ENCODE results near the gene ANK2. TPM values are rescaled to one million over a fixed set of nuclear protein-coding genes. Genes with fewer than 3 reads are reported as not detected.
A peak's percentile ranks its signal among the peaks of the same experiment; 100 is the strongest.

The ANK2 gene
- total RNA-seq, 2 experiments from 2014 or later: 2.7 to 3.0 TPM

DNA sequence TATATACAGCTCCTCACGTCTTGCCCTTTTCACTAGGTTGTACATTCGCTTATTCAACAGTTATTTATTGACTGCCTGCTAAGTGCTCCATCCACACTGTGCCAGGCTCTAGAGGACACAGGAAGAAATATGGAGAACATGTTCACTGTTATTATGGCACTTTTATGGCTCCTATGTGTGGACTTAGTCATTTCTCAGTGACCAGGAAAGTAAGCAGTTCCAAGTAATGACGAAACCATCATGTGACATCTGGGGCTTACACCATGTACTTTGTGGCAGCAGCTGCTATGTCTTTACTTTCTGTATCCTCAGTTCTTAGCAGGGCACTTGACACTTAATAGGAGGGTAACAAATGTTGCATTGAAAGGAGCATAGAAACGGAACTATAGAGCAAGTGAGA lies 278.0 kb downstream of the ANK2 start:
- intact Hi-C loops (cut with micrococcal nuclease): no loop called here

DNA sequence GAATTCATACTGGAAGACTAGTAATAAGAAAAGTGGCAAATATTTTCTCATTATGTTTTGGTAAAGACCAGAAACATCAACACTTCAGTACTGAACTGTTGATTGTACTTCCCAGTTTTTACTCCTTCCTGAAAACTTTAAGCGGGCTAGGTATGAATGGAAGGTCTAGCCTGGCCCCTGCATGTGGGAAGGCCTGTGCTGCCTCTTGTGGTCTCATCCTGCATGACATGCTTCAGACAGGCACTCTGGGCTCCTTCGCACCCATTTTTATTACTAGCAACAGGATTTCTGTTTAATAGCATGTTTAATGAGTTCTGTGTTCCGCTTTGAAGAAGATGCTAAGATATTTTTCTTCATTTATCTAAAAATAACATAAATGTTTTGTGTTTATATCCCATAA lies 279.1 kb downstream of the ANK2 start:
- H3K4me3 Mint-ChIP-seq: no peak overlapping the region
- intact Hi-C loops (cut with micrococcal nuclease): loop anchor here (1.0 kb wide), 1 partner anchor 50 kb away; no protein-coding TSS in a partner anchor
- peak; percentile 13 for DNase-seq
- H3K9me3 Mint-ChIP-seq: no peaks in the 10 kb centered on the region
- H3K27me3 Mint-ChIP-seq (ENCODE audit: low read depth): peaks cover 6% of the 10 kb centered on the region
- CTCF ChIA-PET: no interaction called here
- H3K4me1 Mint-ChIP-seq (ENCODE audit: low read depth): no peaks in the 10 kb centered on the region
- no peaks in the 10 kb centered on the region for H3K36me3 Mint-ChIP-seq (ENCODE audit: low read depth)
- no peak overlapping the region for H3K27ac Mint-ChIP-seq

More for the DNA sequence above, 278.0 kb downstream of the ANK2 start:
- no peaks in the 10 kb centered on the region for H3K4me1 Mint-ChIP-seq (ENCODE audit: low read depth)
- CTCF ChIA-PET: interaction anchor here (0.6 to 1.0 kb wide), 2 partner anchors 36 to 496 kb away, joined by 3 read pairs; no protein-coding TSS in a partner anchor
- H3K27me3 Mint-ChIP-seq (ENCODE audit: low read depth): peaks cover 6% of the 10 kb centered on the region
- no peaks in the 10 kb centered on the region for H3K36me3 Mint-ChIP-seq (ENCODE audit: low read depth)
- H3K4me3 Mint-ChIP-seq: no peak overlapping the region
- DNase-seq: no peak
- H3K9me3 Mint-ChIP-seq: no peaks in the 10 kb centered on the region
- H3K27ac Mint-ChIP-seq: no peak overlapping the region

DNA sequence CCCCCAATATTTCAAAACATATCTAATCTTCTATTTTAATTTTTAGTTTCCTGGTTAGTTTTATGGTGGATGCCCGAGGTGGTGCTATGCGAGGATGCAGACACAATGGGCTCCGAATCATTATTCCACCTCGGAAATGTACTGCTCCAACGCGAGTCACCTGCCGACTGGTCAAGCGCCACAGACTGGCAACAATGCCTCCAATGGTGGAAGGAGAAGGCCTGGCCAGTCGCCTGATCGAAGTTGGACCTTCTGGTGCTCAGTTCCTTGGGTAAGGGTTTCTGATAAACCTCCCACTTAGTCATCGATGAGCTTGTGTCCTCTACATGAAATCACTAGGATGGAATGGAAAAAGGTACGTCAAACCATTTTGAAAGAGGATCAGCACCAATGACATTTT lies 280.7 kb downstream of the ANK2 start:
- Mint-ChIP-seq H3K9me3 (no peaks in the 10 kb centered on the region), H3K36me3 (ENCODE audit: low read depth) (no peaks in the 10 kb centered on the region), H3K4me1 (ENCODE audit: low read depth) (no peaks in the 10 kb centered on the region), H3K27me3 (ENCODE audit: low read depth) (peaks cover 4% of the 10 kb centered on the region), H3K27ac (no peak overlapping the region), H3K4me3 (no peak overlapping the region)
- DNase-seq: no peak
- CTCF ChIA-PET: no interaction called here
- intact Hi-C loops (cut with micrococcal nuclease): no loop called here

DNA sequence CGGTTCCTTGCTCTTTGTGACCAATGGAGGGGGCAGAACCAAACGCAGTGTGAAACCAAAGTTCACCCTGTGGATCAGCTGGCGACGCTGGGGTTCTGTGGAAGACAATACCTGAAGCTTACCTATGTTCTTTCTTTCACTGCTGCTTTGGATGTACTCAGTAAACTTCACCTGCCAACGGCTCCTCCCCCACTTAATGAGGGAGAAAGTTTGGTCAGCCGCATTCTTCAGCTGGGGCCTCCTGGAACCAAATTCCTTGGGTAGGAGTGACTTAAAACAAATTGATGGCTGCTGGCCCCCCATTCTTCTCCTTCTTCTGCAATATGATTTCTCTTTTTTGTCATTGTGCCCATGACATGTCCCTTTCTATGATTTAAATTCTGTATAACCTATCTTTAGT lies 282.4 kb downstream of the ANK2 start:
- no peaks in the 10 kb centered on the region for H3K36me3 Mint-ChIP-seq (ENCODE audit: low read depth)
- peaks cover 7% of the 10 kb centered on the region for H3K27me3 Mint-ChIP-seq (ENCODE audit: low read depth)
- no peak for DNase-seq
- no peaks in the 10 kb centered on the region for H3K9me3 Mint-ChIP-seq
- intact Hi-C loops (cut with micrococcal nuclease): no loop called here
- no peak overlapping the region for H3K4me3 Mint-ChIP-seq
- CTCF ChIA-PET: no interaction called here
- no peaks in the 10 kb centered on the region for H3K4me1 Mint-ChIP-seq (ENCODE audit: low read depth)
- H3K27ac Mint-ChIP-seq: no peak overlapping the region

DNA sequence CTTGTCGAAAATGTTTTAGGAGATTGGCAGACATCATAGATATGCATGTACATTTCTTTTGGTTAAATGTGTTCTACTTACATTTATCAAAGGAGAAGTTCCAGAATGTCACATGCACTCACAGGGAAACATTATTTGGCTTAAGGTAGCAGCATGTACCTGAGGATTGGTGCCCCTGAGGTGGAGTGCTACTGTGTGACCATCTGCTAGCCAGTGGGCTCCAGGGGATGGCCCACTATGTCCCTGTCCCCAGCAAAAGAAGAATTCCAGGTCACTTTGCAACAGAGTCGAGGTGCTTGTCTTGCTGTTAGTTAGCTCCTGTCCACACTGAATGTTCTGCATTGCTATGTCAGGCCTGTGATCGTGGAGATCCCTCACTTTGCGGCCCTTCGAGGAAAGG lies 283.2 kb downstream of the ANK2 start:
- no peaks in the 10 kb centered on the region for H3K9me3 Mint-ChIP-seq
- CTCF ChIA-PET: interaction anchor here (1.7 kb wide), 1 partner anchor 21 kb away, joined by 3 read pairs; no protein-coding TSS in a partner anchor
- no peak overlapping the region for H3K27ac Mint-ChIP-seq
- H3K27me3 Mint-ChIP-seq (ENCODE audit: low read depth): peaks cover 7% of the 10 kb centered on the region
- intact Hi-C loops (cut with micrococcal nuclease): no loop called here
- H3K4me3 Mint-ChIP-seq: no peak overlapping the region
- DNase-seq: no peak
- H3K4me1 Mint-ChIP-seq (ENCODE audit: low read depth): no peaks in the 10 kb centered on the region
- H3K36me3 Mint-ChIP-seq (ENCODE audit: low read depth): no peaks in the 10 kb centered on the region

DNA sequence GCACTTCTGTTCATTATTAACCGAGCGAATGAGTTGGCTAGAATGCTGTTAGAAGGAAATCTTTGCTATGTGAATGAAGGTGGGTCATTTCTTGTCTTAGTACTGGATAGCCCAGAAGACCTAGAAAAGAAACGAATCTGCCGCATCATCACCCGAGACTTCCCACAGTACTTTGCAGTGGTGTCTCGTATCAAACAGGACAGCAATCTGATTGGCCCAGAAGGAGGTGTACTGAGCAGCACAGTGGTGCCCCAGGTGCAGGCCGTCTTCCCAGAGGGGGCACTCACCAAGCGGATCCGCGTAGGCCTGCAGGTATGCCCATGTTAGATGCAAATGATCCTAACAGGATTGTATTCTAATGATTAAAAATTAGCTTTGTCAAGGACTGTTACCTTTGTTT lies 286.3 kb downstream of the ANK2 start:
- H3K9me3 Mint-ChIP-seq: no peaks in the 10 kb centered on the region
- H3K36me3 Mint-ChIP-seq (ENCODE audit: low read depth): no peaks in the 10 kb centered on the region
- CTCF ChIA-PET: no interaction called here
- H3K4me1 Mint-ChIP-seq (ENCODE audit: low read depth): no peaks in the 10 kb centered on the region
- H3K4me3 Mint-ChIP-seq: no peak overlapping the region
- no peak overlapping the region for H3K27ac Mint-ChIP-seq
- DNase-seq: no peak
- intact Hi-C loops (cut with micrococcal nuclease): no loop called here
- peaks cover 15% of the 10 kb centered on the region for H3K27me3 Mint-ChIP-seq (ENCODE audit: low read depth)

DNA sequence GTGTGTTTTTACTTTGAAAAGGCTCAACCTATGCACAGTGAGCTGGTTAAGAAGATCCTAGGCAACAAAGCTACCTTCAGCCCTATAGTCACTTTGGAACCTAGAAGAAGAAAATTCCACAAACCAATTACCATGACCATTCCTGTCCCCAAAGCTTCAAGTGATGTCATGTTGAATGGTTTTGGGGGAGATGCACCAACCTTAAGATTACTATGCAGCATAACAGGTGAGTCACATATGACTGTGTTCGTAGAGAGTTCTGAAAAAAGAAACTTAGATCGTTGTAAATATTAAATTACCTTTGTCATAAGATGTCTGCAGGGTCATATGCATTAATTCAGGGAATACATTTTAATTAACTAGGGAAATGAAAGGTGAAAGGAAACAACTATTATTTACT lies 287.1 kb downstream of the ANK2 start:
- no peaks in the 10 kb centered on the region for H3K36me3 Mint-ChIP-seq (ENCODE audit: low read depth)
- CTCF ChIA-PET: no interaction called here

DNA sequence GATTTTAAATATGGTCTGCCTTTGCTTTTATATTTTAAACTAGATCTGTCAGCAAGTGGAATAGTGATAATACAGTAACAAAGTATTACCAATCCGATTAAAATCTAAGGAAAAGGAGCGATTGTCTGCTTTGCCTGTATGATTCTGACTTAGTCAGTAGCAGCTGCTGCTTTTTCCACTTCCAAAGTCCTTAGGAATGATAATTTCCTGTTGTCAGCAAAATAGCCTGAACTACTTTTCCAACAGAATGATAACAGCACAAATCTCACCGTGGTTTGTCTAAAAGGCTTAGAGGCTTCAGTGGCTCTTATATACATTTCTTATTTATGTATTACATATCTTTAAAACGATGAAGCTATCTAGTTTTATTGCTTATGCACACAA lies 290.0 kb downstream of the ANK2 start:
- CTCF ChIA-PET: no interaction called here
- Mint-ChIP-seq H3K4me1 (ENCODE audit: low read depth) (no peaks in the 10 kb centered on the region), H3K36me3 (ENCODE audit: low read depth) (no peaks in the 10 kb centered on the region), H3K4me3 (no peak overlapping the region), H3K27ac (no peak overlapping the region), H3K27me3 (ENCODE audit: low read depth) (peaks cover 23% of the 10 kb centered on the region), H3K9me3 (no peaks in the 10 kb centered on the region)
- intact Hi-C loops (cut with micrococcal nuclease): no loop called here
- DNase-seq: no peak

More for the DNA sequence above, 287.1 kb downstream of the ANK2 start:
- H3K27me3 Mint-ChIP-seq (ENCODE audit: low read depth): peaks cover 18% of the 10 kb centered on the region
- no peak for DNase-seq
- H3K27ac Mint-ChIP-seq: no peak overlapping the region
- intact Hi-C loops (cut with micrococcal nuclease): no loop called here
- no peak overlapping the region for H3K4me3 Mint-ChIP-seq
- no peaks in the 10 kb centered on the region for H3K9me3 Mint-ChIP-seq
- no peaks in the 10 kb centered on the region for H3K4me1 Mint-ChIP-seq (ENCODE audit: low read depth)

DNA sequence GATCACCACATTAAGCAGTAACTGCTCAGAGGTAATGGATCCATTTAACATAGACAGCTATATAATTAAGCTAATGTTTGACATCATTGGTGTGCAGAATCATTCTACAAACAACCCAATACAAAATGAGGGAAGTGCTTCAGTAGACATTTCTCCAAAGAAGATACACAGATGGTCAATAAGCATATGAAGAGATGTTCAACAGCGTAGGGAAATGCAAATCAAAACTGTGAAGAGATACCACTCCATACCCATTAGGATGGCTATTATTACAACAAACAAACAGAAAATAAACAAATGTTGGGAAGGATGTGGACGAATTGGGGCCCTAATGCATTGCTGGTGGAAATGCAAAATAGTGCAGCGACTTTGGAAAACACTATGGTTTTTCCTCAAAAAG lies 294.6 kb downstream of the ANK2 start:
- H3K9me3 Mint-ChIP-seq: no peaks in the 10 kb centered on the region
- no peak overlapping the region for H3K27ac Mint-ChIP-seq
- peaks cover 20% of the 10 kb centered on the region for H3K27me3 Mint-ChIP-seq (ENCODE audit: low read depth)
- H3K4me3 Mint-ChIP-seq: no peak overlapping the region
- H3K36me3 Mint-ChIP-seq (ENCODE audit: low read depth): no peaks in the 10 kb centered on the region
- CTCF ChIA-PET: interaction anchor here (0.8 kb wide), 1 partner anchor 11 kb away, joined by 3 read pairs; no protein-coding TSS in a partner anchor
- H3K4me1 Mint-ChIP-seq (ENCODE audit: low read depth): no peaks in the 10 kb centered on the region
- intact Hi-C loops (cut with micrococcal nuclease): no loop called here
- no peak for DNase-seq

DNA sequence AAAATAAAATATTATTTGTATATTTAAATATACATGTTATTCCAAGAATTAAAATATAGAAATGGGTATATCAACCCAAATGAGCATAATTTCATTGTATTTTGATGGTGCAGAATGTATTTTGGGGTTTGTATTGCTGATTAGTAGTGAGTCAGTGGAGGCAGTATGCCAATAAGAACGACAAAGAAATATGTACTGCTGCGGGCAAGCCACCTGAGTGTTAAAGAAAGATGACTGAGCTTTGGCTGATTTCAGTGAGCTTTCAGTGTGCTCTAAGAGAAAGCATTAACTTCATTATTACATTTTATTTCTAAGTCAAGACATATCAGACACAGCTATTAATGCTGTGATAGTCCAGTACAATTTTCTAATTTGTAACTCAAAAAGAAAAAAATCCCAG lies 297.8 kb downstream of the ANK2 start:
- no peaks in the 10 kb centered on the region for H3K4me1 Mint-ChIP-seq (ENCODE audit: low read depth)
- H3K9me3 Mint-ChIP-seq: no peaks in the 10 kb centered on the region
- intact Hi-C loops (cut with micrococcal nuclease): no loop called here
- no peaks in the 10 kb centered on the region for H3K36me3 Mint-ChIP-seq (ENCODE audit: low read depth)
- no peak for DNase-seq
- no peak overlapping the region for H3K27ac Mint-ChIP-seq
- peaks cover 26% of the 10 kb centered on the region for H3K27me3 Mint-ChIP-seq (ENCODE audit: low read depth)
- CTCF ChIA-PET: interaction anchor here (0.7 kb wide), 1 partner anchor 1794 kb away, joined by 3 read pairs; no protein-coding TSS in a partner anchor
- no peak overlapping the region for H3K4me3 Mint-ChIP-seq

DNA sequence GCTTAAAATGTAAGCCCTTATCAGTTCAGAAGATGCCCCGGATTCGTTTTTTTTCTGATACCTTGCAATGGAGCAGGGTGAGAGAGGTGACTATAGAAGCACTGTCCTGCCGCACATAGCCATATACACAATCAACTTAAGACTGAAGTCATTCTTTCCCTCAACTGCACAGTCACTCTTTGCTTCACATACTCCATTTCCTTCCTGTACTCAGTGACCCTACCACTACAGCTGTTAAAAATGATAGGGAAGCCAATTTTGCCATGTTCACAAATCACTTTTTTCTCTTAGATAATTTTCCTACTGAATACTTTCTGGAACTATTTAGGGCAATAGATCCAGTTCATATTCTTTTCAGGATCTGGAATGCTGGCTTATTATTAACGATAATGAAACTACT lies 300.0 kb downstream of the ANK2 start:
- peaks cover 2% of the 10 kb centered on the region for H3K9me3 Mint-ChIP-seq
- no peaks in the 10 kb centered on the region for H3K36me3 Mint-ChIP-seq (ENCODE audit: low read depth)
- intact Hi-C loops (cut with micrococcal nuclease): no loop called here
- CTCF ChIA-PET: no interaction called here
- H3K27ac Mint-ChIP-seq: no peak overlapping the region
- H3K4me3 Mint-ChIP-seq: no peak overlapping the region
- H3K4me1 Mint-ChIP-seq (ENCODE audit: low read depth): peaks cover 11% of the 10 kb centered on the region
- no peak for DNase-seq
- peaks cover 37% of the 10 kb centered on the region for H3K27me3 Mint-ChIP-seq (ENCODE audit: low read depth)

DNA sequence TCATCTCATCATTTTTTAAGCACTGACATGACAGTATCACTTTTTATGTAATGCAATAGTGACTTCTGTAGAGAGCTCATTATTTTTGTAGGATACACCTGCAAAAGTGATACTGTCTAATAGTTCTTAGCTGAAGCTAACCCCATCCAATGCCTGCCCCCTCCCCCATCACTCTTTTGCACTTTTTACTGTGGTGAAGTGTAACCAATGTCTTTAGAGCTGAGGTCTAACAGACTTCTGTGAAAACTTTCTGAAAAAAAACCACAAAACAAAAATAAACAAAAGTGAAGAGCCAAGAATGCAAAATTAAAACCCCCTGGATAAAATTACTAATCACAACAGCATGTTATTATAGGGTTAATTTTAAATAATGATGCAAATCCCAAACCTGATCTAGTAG lies 301.1 kb downstream of the ANK2 start:
- H3K27ac Mint-ChIP-seq: no peak overlapping the region
- H3K27me3 Mint-ChIP-seq (ENCODE audit: low read depth): peaks cover 34% of the 10 kb centered on the region
- H3K9me3 Mint-ChIP-seq: peaks cover 2% of the 10 kb centered on the region
- peaks cover 22% of the 10 kb centered on the region for H3K4me1 Mint-ChIP-seq (ENCODE audit: low read depth)
- CTCF ChIA-PET: no interaction called here
- no peak overlapping the region for H3K4me3 Mint-ChIP-seq
- H3K36me3 Mint-ChIP-seq (ENCODE audit: low read depth): no peaks in the 10 kb centered on the region
- intact Hi-C loops (cut with micrococcal nuclease): no loop called here
- no peak for DNase-seq

DNA sequence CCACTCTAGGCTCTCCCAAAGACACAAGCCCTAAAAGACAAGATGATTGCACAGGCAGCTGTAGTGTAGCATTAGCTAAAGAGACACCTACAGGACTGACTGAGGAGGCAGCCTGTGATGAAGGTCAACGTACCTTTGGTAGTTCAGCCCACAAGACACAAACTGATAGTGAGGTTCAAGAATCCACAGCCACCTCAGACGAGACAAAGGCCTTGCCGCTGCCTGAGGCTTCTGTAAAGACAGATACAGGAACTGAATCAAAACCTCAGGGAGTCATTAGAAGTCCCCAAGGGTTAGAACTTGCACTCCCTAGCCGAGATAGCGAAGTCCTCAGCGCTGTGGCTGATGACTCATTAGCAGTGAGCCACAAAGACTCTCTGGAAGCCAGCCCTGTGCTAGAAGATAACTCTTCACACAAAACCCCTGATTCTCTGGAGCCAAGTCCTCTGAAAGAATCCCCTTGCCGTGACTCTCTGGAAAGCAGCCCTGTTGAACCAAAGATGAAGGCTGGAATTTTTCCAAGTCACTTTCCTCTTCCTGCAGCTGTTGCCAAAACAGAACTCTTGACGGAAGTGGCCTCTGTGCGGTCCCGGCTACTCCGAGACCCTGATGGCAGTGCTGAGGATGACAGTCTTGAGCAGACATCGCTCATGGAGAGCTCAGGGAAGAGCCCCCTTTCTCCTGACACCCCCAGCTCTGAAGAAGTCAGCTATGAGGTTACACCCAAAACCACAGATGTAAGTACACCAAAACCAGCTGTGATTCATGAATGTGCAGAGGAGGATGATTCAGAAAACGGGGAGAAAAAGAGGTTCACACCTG lies 306.3 kb downstream of the ANK2 start:
- Mint-ChIP-seq H3K36me3 (ENCODE audit: low read depth) (peaks cover 13% of the 10 kb centered on the region), H3K27me3 (ENCODE audit: low read depth) (peaks cover 42% of the 10 kb centered on the region), H3K27ac (peak overlapping the region; percentile 98), H3K9me3 (peaks cover 26% of the 10 kb centered on the region), H3K4me1 (ENCODE audit: low read depth) (peaks cover 39% of the 10 kb centered on the region), H3K4me3 (peak overlapping the region; percentile 59)
- CTCF ChIA-PET: interaction anchor here (0.7 to 1.8 kb wide), 9 partner anchors 11 to 538 kb away, joined by 3 to 4 read pairs (median 3); no protein-coding TSS in a partner anchor
- intact Hi-C loops (cut with micrococcal nuclease): loop anchor here (1.0 to 2.0 kb wide), 14 partner anchors 29 to 719 kb away; partner anchors contain the start of genes LARP7 and ZGRF1
- peak; percentile 91 for DNase-seq
